C4-2B (cell line): ENCODE measurements around the gene NDE1.

Experiments used
- CTCF ChIP-seq: fragments of 450-650 bp; conservative IDR thresholded peaks from 2 replicates; pipeline ENCODE4 v1.5.1; 2017; ENCODE audit warnings: mild to moderate bottlenecking
- ZFX ChIP-seq: fragments of 450-650 bp; IDR thresholded peaks from 2 replicates; pipeline ENCODE4 v1.6.1; 2017

GRCh38 chr16:15641753-15642556, 8.1 kb upstream of the NDE1 start:
- TF ChIP-seq CTCF = no peak
- TF ChIP-seq ZFX = no peak
